C4-2B (cell line): ENCODE measurements around the gene ADAMTSL4.

Experiments used
- ZFX ChIP-seq: fragments of 450-650 bp; IDR thresholded peaks from 2 replicates; pipeline ENCODE4 v1.6.1; 2017
- TF ChIP-seq, protein P1 (sequence below): fragments of 450-650 bp; conservative IDR thresholded peaks from 2 replicates; pipeline ENCODE4 v1.5.1; 2017; ENCODE audit warnings: mild to moderate bottlenecking

DNA sequence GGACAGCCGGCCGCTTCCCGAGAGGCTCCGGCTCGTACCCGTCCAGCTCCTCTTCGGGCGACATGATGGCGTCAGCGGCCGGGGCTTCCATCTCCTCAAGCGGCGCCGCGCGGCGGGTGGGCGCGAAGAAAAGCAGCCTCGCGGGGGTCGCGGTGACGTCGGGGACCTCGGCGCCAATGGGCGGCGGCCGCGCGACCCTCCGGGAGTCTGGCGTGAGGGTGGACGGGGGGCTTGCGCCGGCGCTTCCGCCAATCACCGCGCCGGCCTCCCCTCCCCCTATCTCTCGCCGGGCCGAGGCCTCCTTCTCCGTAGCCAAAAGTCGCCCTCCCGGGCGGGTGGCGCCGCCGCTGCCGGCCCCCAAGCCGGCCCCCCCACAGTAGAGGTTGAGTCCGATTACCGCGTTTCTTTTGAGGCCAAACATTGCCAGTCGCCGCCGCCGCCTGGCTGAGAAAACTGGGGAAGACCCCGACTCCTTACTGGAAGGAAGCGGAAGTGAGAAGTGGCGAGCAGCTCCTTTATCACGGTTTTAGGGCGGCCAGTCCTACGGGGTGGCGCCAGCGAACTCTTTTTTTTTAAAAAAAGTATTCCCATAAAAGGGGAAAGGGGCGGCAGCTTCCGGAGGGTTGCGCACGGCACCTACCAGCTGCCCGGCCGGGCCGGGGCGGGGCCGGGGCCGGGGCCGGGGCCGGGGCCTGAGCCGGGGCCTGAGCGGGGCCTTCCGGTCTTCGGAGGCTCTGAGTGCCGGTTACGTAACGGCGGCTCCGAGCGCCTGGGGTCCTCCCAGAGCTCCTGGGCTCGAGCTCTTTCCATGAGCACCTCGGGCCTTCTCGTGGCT, 30.1 kb downstream of the ADAMTSL4 start, which contains the start of gene MCL1:
- TF ChIP-seq, protein P1, sequence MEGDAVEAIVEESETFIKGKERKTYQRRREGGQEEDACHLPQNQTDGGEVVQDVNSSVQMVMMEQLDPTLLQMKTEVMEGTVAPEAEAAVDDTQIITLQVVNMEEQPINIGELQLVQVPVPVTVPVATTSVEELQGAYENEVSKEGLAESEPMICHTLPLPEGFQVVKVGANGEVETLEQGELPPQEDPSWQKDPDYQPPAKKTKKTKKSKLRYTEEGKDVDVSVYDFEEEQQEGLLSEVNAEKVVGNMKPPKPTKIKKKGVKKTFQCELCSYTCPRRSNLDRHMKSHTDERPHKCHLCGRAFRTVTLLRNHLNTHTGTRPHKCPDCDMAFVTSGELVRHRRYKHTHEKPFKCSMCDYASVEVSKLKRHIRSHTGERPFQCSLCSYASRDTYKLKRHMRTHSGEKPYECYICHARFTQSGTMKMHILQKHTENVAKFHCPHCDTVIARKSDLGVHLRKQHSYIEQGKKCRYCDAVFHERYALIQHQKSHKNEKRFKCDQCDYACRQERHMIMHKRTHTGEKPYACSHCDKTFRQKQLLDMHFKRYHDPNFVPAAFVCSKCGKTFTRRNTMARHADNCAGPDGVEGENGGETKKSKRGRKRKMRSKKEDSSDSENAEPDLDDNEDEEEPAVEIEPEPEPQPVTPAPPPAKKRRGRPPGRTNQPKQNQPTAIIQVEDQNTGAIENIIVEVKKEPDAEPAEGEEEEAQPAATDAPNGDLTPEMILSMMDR = no peak
- peak; percentile 89 for TF ChIP-seq ZFX
